ENCODE results near the gene CMIP.

CMIP gene

DNA sequence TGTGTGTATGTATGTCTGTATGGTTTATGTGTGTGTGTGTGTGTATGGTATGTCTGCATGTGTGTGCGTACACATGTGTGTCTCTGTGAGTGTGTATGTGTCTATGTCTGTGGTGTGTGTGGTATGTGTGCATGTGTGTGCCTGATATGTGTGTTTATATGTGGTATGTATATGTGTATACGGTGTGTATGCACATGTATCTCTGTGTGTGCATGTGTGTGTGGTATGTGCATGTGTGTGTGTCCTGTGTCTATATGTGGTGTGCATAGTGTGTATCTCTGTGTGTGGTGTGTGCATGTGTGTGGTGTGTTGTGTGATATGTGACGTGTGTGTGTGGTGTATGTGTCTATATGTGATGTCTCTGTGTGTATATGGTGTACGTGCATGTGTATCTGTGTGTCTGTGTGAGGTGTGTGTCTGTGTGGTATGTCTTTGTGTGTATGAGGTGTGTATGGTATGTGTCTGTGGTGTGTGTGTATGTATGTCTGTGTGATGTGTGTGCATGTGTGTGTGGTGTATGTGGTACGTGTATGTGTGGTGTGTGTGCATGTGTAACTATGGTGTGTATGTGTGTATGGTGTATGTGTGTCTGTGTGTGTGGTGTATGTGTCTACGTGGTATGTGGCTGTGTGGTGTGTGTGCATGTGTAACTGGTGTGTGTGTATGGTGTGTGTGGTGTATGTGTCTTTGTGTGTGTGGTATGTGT, 170.2 kb downstream of the CMIP start:
- H3K4me3 ChIP-seq (ENCODE audit: insufficient read length, low read depth), result no peak overlapping the region
- no peak overlapping the region for H3K9ac ChIP-seq (ENCODE audit: insufficient read length, low read depth)
- H3K36me3 ChIP-seq (ENCODE audit: insufficient read depth, insufficient read length, low read length), result peaks cover 67% of the 10 kb centered on the region
- H3K9me3 ChIP-seq (ENCODE audit: insufficient read depth, low read length), result peaks cover 5% of the 10 kb centered on the region; the same call in 1 of the 2 replicates
- H3K27me3 ChIP-seq (ENCODE audit: insufficient read depth, insufficient read length), result no peaks in the 10 kb centered on the region
- DNase-seq (ENCODE audit: low read depth, low spot score), result no peak
- peaks cover 20% of the 10 kb centered on the region for H3K4me1 ChIP-seq (ENCODE audit: insufficient read depth, insufficient read length)
- TF ChIP-seq ZNF274 (IDR thresholded peaks at IDR 0.05; ENCODE audit: low read depth, low read length) (no peak), YY1 (IDR thresholded peaks at IDR 0.05; ENCODE audit: insufficient read depth, insufficient read length) (no peak), SUZ12 (IDR thresholded peaks at IDR 0.05; ENCODE audit: extremely low read depth, insufficient read depth, insufficient read length) (no peak)

DNA sequence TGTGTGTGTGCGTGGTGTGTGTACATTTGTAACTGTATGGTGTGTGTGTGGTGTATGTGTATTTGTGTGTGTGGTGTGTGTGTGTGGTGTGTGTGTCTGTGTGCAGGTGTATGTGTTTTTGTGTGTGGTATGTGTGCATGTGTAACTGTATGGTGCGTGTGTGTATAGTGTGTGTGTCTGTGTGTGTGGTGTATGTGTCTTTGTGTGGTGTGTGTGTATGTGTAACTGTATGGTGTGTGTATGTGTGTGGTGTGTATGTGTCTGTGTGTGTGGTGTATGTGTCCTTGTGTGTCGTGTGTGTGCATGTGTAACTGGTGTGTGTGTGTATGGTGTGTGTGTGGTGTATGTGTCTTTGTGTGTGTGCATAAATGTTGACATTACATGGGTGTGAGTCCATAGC, 170.8 kb downstream of the CMIP start:
- Histone ChIP-seq H3K36me3 (ENCODE audit: insufficient read depth, insufficient read length, low read length) (peaks cover 68% of the 10 kb centered on the region), H3K27me3 (ENCODE audit: insufficient read depth, insufficient read length) (no peaks in the 10 kb centered on the region), H3K4me1 (ENCODE audit: insufficient read depth, insufficient read length) (peaks cover 16% of the 10 kb centered on the region), H3K9me3 (ENCODE audit: insufficient read depth, low read length) (peaks cover 5% of the 10 kb centered on the region; the same call in 1 of the 2 replicates), H3K9ac (ENCODE audit: insufficient read length, low read depth) (no peak overlapping the region), H3K4me3 (ENCODE audit: insufficient read length, low read depth) (no peak overlapping the region)
- DNase-seq (ENCODE audit: low read depth, low spot score), result no peak
- TF ChIP-seq ZNF274 (IDR thresholded peaks at IDR 0.05; ENCODE audit: low read depth, low read length) (no peak), SUZ12 (IDR thresholded peaks at IDR 0.05; ENCODE audit: extremely low read depth, insufficient read depth, insufficient read length) (no peak), YY1 (IDR thresholded peaks at IDR 0.05; ENCODE audit: insufficient read depth, insufficient read length) (no peak)

DNA sequence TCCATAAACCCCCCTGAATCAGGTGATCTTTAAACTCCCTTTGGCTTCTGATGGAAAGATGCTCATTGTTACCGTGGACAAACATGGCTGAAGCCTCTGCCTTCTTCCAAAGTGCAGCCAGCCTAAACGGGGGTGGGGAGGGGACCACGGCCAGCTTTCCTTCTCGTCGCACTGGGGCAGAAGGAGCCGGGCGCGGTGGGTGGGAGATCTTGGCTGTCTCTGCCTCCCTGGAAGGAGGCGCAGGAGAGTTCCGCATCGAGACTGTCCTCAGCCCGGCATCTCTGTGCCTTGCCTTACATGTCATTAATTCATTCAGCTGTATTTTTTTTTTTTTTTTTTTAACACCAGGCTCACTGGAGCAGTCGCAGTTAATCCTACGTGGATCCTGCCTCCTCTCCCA, 171.2 kb downstream of the CMIP start:
- TF ChIP-seq YY1 (IDR thresholded peaks at IDR 0.05; ENCODE audit: insufficient read depth, insufficient read length), result no peak
- TF ChIP-seq ZNF274 (IDR thresholded peaks at IDR 0.05; ENCODE audit: low read depth, low read length), result no peak
- no peak for TF ChIP-seq SUZ12 (IDR thresholded peaks at IDR 0.05; ENCODE audit: extremely low read depth, insufficient read depth, insufficient read length)
- peaks cover 68% of the 10 kb centered on the region for H3K36me3 ChIP-seq (ENCODE audit: insufficient read depth, insufficient read length, low read length)
- DNase-seq (ENCODE audit: low read depth, low spot score), result no peak
- peaks cover 16% of the 10 kb centered on the region for H3K4me1 ChIP-seq (ENCODE audit: insufficient read depth, insufficient read length)
- no peaks in the 10 kb centered on the region for H3K27me3 ChIP-seq (ENCODE audit: insufficient read depth, insufficient read length)
- no peak overlapping the region for H3K4me3 ChIP-seq (ENCODE audit: insufficient read length, low read depth)
- peaks cover 5% of the 10 kb centered on the region; the same call in 1 of the 2 replicates for H3K9me3 ChIP-seq (ENCODE audit: insufficient read depth, low read length)
- no peak overlapping the region for H3K9ac ChIP-seq (ENCODE audit: insufficient read length, low read depth)

DNA sequence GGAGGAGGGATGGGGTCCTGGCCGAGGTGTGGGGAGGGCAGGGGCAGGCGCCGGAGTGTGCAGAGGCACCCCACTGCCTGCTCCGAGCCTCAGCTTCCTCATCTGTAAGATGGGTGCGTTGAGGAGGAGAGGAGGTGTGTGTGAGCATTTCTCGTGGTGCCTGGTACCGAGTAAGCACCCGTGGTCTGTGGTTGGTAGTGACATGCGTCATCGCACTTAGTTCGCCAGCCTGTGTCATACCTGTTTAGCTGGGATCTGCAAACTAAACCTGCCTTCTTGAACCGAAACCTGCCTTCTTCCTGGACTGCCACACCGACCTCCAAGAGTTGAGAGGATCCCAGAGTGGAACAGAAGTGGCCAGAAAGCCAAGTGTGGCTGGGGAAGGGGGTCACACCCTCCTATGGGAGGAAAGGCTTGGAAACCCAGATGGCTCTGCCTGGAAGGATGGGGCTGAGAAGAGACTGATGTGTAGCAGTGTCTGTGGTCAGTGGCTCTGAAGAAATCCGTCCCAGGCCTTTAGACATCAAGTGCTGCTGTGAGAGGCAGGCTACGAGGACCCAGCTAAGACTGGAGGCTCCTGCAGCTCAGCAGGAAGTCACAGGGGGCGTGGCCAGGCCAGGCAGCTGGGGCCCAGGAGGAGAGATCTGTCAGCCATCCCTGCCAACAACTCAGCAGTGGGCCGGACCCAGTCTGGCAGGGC, 171.9 kb downstream of the CMIP start:
- no peak for TF ChIP-seq ZNF274 (IDR thresholded peaks at IDR 0.05; ENCODE audit: low read depth, low read length)
- TF ChIP-seq YY1 (IDR thresholded peaks at IDR 0.05; ENCODE audit: insufficient read depth, insufficient read length), result no peak
- no peak for TF ChIP-seq SUZ12 (IDR thresholded peaks at IDR 0.05; ENCODE audit: extremely low read depth, insufficient read depth, insufficient read length)
- H3K27me3 ChIP-seq (ENCODE audit: insufficient read depth, insufficient read length), result no peaks in the 10 kb centered on the region
- H3K9ac ChIP-seq (ENCODE audit: insufficient read length, low read depth), result no peak overlapping the region
- H3K9me3 ChIP-seq (ENCODE audit: insufficient read depth, low read length), result peaks cover 5% of the 10 kb centered on the region; the same call in 1 of the 2 replicates
- peaks cover 12% of the 10 kb centered on the region for H3K4me1 ChIP-seq (ENCODE audit: insufficient read depth, insufficient read length)
- H3K4me3 ChIP-seq (ENCODE audit: insufficient read length, low read depth), result no peak overlapping the region
- H3K36me3 ChIP-seq (ENCODE audit: insufficient read depth, insufficient read length, low read length), result peaks cover 69% of the 10 kb centered on the region
- DNase-seq (ENCODE audit: low read depth, low spot score), result no peak

DNA sequence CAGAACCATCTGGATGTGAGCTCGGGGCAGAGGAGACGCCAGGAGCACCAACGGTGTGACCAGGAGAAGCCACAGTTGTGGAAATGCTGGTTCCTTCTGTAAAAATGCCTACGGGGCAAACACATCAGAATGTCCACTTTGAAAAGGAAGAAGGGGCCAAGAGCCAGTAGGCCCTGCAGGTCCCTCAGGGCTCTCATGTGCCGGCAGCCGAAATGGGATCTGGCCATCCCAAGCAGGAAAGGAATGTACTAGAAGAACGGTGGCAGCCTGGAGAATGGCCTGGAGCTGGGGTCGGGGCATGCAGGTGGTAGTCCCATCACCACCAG, 172.4 kb downstream of the CMIP start:
- Histone ChIP-seq H3K9ac (ENCODE audit: insufficient read length, low read depth) (no peak overlapping the region), H3K9me3 (ENCODE audit: insufficient read depth, low read length) (peaks cover 5% of the 10 kb centered on the region; the same call in 1 of the 2 replicates), H3K36me3 (ENCODE audit: insufficient read depth, insufficient read length, low read length) (peaks cover 70% of the 10 kb centered on the region), H3K4me1 (ENCODE audit: insufficient read depth, insufficient read length) (peaks cover 9% of the 10 kb centered on the region), H3K27me3 (ENCODE audit: insufficient read depth, insufficient read length) (no peaks in the 10 kb centered on the region), H3K4me3 (ENCODE audit: insufficient read length, low read depth) (no peak overlapping the region)
- DNase-seq (ENCODE audit: low read depth, low spot score), result no peak
- TF ChIP-seq YY1 (IDR thresholded peaks at IDR 0.05; ENCODE audit: insufficient read depth, insufficient read length), result no peak
- no peak for TF ChIP-seq SUZ12 (IDR thresholded peaks at IDR 0.05; ENCODE audit: extremely low read depth, insufficient read depth, insufficient read length)
- TF ChIP-seq ZNF274 (IDR thresholded peaks at IDR 0.05; ENCODE audit: low read depth, low read length), result no peak

DNA sequence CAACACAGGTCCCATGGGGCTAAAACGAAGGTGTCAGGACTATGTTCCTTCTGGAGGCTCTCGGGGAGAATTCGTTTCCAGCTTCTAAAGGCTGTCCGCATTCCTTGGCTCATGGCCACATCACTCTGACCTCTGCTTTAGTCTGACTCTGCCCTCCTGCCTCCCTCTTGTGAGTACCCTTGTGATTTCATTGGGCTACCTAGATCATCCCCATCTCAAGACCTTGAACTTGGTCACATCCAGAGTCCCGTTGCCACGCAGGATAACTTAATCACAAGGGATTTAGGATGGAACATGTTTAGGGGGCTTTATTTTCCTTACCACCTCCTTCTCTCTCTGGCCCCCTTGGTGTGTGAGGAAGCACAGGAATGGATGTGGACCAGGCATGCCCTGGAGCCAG, 173.6 kb downstream of the CMIP start:
- Histone ChIP-seq H3K9ac (ENCODE audit: insufficient read length, low read depth) (no peak overlapping the region), H3K27me3 (ENCODE audit: insufficient read depth, insufficient read length) (no peaks in the 10 kb centered on the region)
- TF ChIP-seq YY1 (IDR thresholded peaks at IDR 0.05; ENCODE audit: insufficient read depth, insufficient read length), result no peak
- TF ChIP-seq SUZ12 (IDR thresholded peaks at IDR 0.05; ENCODE audit: extremely low read depth, insufficient read depth, insufficient read length), result no peak
- no peak for TF ChIP-seq ZNF274 (IDR thresholded peaks at IDR 0.05; ENCODE audit: low read depth, low read length)

DNA sequence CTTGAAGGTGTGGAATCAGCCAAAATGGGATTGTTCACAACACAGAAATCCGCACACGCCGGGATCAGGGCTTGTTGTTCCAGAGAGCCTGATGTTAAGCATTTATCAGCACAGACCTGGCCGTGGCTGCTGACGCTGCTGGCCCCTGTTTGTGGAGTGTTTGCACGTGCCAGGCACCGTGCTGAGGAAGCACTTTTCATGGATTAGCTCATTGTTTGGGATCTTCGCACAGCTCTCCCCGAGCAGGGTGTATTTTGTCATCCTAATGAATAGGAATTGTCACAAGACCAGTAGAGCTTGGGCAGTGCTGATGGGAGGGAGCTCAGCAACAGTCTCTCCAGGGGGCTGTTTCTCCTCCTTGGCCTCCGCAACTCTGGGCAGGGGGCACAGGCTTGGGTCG, 174.1 kb downstream of the CMIP start:
- Histone ChIP-seq H3K9me3 (ENCODE audit: insufficient read depth, low read length) (peaks cover 5% of the 10 kb centered on the region; the same call in 1 of the 2 replicates), H3K4me3 (ENCODE audit: insufficient read length, low read depth) (no peak overlapping the region), H3K4me1 (ENCODE audit: insufficient read depth, insufficient read length) (peaks cover 9% of the 10 kb centered on the region), H3K27me3 (ENCODE audit: insufficient read depth, insufficient read length) (no peaks in the 10 kb centered on the region), H3K36me3 (ENCODE audit: insufficient read depth, insufficient read length, low read length) (peaks cover 71% of the 10 kb centered on the region), H3K9ac (ENCODE audit: insufficient read length, low read depth) (no peak overlapping the region)
- no peak for TF ChIP-seq ZNF274 (IDR thresholded peaks at IDR 0.05; ENCODE audit: low read depth, low read length)
- no peak for TF ChIP-seq SUZ12 (IDR thresholded peaks at IDR 0.05; ENCODE audit: extremely low read depth, insufficient read depth, insufficient read length)
- no peak for TF ChIP-seq YY1 (IDR thresholded peaks at IDR 0.05; ENCODE audit: insufficient read depth, insufficient read length)
- DNase-seq (ENCODE audit: low read depth, low spot score), result no peak

More for the DNA sequence above, 173.6 kb downstream of the CMIP start:
- peaks cover 9% of the 10 kb centered on the region for H3K4me1 ChIP-seq (ENCODE audit: insufficient read depth, insufficient read length)
- peaks cover 5% of the 10 kb centered on the region; the same call in 1 of the 2 replicates for H3K9me3 ChIP-seq (ENCODE audit: insufficient read depth, low read length)
- H3K36me3 ChIP-seq (ENCODE audit: insufficient read depth, insufficient read length, low read length), result peaks cover 71% of the 10 kb centered on the region
- no peak for DNase-seq (ENCODE audit: low read depth, low spot score)
- no peak overlapping the region for H3K4me3 ChIP-seq (ENCODE audit: insufficient read length, low read depth)

All from NT2/D1 (cell line).